ENCODE measurements around the gene GRM4.

GRCh38 chr6:34090529-34090928, 55.4 kb downstream of the GRM4 start:
- TF ChIP-seq CTCF (IDR thresholded peaks at IDR 0.05 in 2 of 3, conservative IDR thresholded peaks at IDR 0.05 in 1 of 3; ENCODE audit: control insufficient read depth in 2 of 3, extremely low read depth in 1 of 3, insufficient read depth in 1 of 3, low read depth in 3 of 3, low read length in 3 of 3) (no peak), YY1 (IDR thresholded peaks at IDR 0.05; ENCODE audit: low read depth, low read length) (no peak), POLR2A (IDR thresholded peaks at IDR 0.05; ENCODE audit: low read depth, low read length) (no peak), RBBP5 (conservative IDR thresholded peaks at IDR 0.05) (no peak)

Data from GM12878 (cell line).